ENCODE results near the gene CEP97. TPM values are rescaled to one million over a fixed set of nuclear protein-coding genes. Genes with fewer than 3 reads are reported as not detected.
A peak's percentile ranks its signal among the peaks of the same experiment; 100 is the strongest.

The CEP97 gene, protein sequence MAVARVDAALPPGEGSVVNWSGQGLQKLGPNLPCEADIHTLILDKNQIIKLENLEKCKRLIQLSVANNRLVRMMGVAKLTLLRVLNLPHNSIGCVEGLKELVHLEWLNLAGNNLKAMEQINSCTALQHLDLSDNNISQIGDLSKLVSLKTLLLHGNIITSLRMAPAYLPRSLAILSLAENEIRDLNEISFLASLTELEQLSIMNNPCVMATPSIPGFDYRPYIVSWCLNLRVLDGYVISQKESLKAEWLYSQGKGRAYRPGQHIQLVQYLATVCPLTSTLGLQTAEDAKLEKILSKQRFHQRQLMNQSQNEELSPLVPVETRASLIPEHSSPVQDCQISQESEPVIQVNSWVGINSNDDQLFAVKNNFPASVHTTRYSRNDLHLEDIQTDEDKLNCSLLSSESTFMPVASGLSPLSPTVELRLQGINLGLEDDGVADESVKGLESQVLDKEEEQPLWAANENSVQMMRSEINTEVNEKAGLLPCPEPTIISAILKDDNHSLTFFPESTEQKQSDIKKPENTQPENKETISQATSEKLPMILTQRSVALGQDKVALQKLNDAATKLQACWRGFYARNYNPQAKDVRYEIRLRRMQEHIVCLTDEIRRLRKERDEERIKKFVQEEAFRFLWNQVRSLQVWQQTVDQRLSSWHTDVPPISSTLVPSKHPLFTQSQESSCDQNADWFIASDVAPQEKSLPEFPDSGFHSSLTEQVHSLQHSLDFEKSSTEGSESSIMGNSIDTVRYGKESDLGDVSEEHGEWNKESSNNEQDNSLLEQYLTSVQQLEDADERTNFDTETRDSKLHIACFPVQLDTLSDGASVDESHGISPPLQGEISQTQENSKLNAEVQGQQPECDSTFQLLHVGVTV
- 10 to 100 TPM in 1 of 2 donors, 1 to 10 TPM in 1; 4.7 to 20.1 TPM for total RNA-seq

- DNase-seq (ENCODE audit: low spot score), result peak; percentile 88
- Histone ChIP-seq H3K27ac (peak within 1 kb of the TSS; percentile 59 to 64), H3K36me3 (no peaks in the 10 kb centered on the region), H3K9me3 (no peaks in the 10 kb centered on the region), H3K4me3 (peak within 1 kb of the TSS; percentile 88), H3K27me3 (replicated peaks; ENCODE audit: insufficient read depth) (no peaks in the 10 kb centered on the region), H3K4me1 (ENCODE audit: control insufficient read depth in 1 of 2, low read depth in 2 of 2) (peaks cover 2 to 15% of the 10 kb centered on the region in 2 donors)
- TF ChIP-seq CTCF (IDR thresholded peaks at IDR 0.05), result no peak
- ATAC-seq (ENCODE audit: insufficient number of reproducible peaks, low FRiP score, low read depth), result peak; percentile 93
Measured at GRCh38 chr3:101724329-101725193, at the start of gene CEP97. Gene CEP97, plus strand, starts transcription at chr3:101724614. Its CDS starts 63 bp downstream, at chr3:101724677.

DNA sequence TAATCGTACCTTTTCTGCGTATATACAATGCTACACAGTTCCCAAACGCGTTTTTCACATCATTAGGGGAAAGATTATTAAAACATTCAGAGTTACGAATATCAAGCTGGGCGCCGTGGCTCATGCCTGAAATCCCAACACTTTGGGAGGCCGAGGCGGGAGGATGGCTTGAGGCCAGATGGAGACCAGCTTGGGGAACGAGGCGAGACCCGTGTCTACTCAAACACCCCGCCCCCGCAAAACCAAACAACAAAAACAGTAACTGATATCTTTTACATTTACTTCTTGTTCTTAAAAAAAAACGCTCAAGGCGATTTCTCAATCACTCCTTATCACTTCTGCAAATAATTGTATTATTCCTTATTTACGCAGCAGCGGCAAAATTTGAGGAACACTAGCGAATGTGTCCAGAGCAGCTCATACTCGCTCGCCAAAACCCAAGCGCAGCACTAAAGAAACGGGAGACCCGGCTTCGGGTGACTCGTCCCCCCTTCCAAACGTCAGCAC, 48.7 kb upstream of the CEP97 start:
- no peak for DNase-seq (ENCODE audit: low spot score)
- H3K27me3 ChIP-seq (replicated peaks; ENCODE audit: insufficient read depth), result no peaks in the 10 kb centered on the region
- peak overlapping the region; percentile 94 for H3K4me3 ChIP-seq
- H3K9me3 ChIP-seq, result no peaks in the 10 kb centered on the region
- TF ChIP-seq CTCF (IDR thresholded peaks at IDR 0.05), result no peak
- no peak for ATAC-seq (ENCODE audit: insufficient number of reproducible peaks, low FRiP score, low read depth)
- H3K4me1 ChIP-seq (ENCODE audit: control insufficient read depth in 1 of 2, low read depth in 2 of 2), result peaks cover 19 to 20% of the 10 kb centered on the region in 2 donors
- H3K27ac ChIP-seq, result peak overlapping the region; percentile 95 to 98
- peaks cover 12% of the 10 kb centered on the region for H3K36me3 ChIP-seq

GRCh38 chr3:101676216-101676764, 48.1 kb upstream of the CEP97 start:
- peak overlapping the region; percentile 94 for H3K4me3 ChIP-seq
- H3K27me3 ChIP-seq (replicated peaks; ENCODE audit: insufficient read depth), result no peaks in the 10 kb centered on the region
- peak overlapping the region; percentile 95 to 98 for H3K27ac ChIP-seq
- no peak for TF ChIP-seq CTCF (IDR thresholded peaks at IDR 0.05)
- no peaks in the 10 kb centered on the region for H3K9me3 ChIP-seq
- peaks cover 13% of the 10 kb centered on the region for H3K36me3 ChIP-seq
- ATAC-seq (ENCODE audit: insufficient number of reproducible peaks, low FRiP score, low read depth) (peak; percentile 92), DNase-seq (ENCODE audit: low spot score) (peak; percentile 63)
- H3K4me1 ChIP-seq (ENCODE audit: control insufficient read depth in 1 of 2, low read depth in 2 of 2), result peaks cover 19 to 20% of the 10 kb centered on the region in 2 donors

GRCh38 chr3:101676765-101677435, 47.5 kb upstream of the CEP97 start, which contains the start of gene ZBTB11:
Gene ZBTB11, minus strand, starts transcription at chr3:101677132. Its CDS starts 218 bp downstream, at chr3:101676914.
- Histone ChIP-seq H3K36me3 (peaks cover 19% of the 10 kb centered on the region), H3K4me1 (ENCODE audit: control insufficient read depth in 1 of 2, low read depth in 2 of 2) (peaks cover 20 to 22% of the 10 kb centered on the region in 2 donors), H3K4me3 (peak within 1 kb of the TSS; percentile 94), H3K9me3 (no peaks in the 10 kb centered on the region), H3K27me3 (replicated peaks; ENCODE audit: insufficient read depth) (no peaks in the 10 kb centered on the region), H3K27ac (peak within 1 kb of the TSS; percentile 95 to 98)
- peak; percentile 47 for TF ChIP-seq CTCF (IDR thresholded peaks at IDR 0.05)
- peak; percentile 99 for ATAC-seq (ENCODE audit: insufficient number of reproducible peaks, low FRiP score, low read depth)
- peak; percentile 96 for DNase-seq (ENCODE audit: low spot score)

All from thoracic aorta (tissue), 2 donors.